GM21360 (cell line): ENCODE data around the gene RANBP10.
A peak's percentile ranks its signal among the peaks of the same experiment; 100 is the strongest.

Experiments
- ATAC-seq: cut with Tn5 transposase; IDR thresholded peaks from one replicate; pipeline ENCODE4 v1.9.1; 2021; ENCODE audit warnings: mild to moderate bottlenecking, moderate library complexity; ENCODE audit not compliant: unreplicated experiment

RANBP10 gene

GRCh38 chr16:67828651-67829050 is 22.3 kb upstream of the RANBP10 start:
- ATAC-seq, result no peak

- ATAC-seq, result no peak
Measured at GRCh38 chr16:67825906-67826305, 19.5 kb upstream of the RANBP10 start.

DNA sequence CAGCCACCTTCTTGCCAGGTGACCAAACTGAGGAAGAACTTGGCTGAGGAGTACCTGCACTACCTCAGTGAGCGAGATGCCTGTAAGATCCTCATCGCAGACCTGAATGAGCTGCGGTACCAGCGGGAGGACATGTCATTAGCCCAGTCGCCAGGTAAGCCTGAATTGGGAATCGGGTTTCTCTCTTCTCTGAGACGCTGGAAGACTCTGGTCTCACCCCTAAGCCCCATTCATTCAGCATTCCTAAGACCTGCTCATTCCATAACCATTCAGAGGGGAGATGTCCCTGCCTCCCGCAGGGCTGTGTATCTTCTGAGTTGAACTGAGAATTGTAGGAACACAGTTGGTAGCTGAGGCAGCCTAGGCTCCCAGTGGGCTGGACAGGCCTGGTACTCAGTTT is 18.8 kb upstream of the RANBP10 start:
- ATAC-seq, result no peak

GRCh38 chr16:67822511-67822910 is 16.2 kb upstream of the RANBP10 start:
- no peak for ATAC-seq

DNA sequence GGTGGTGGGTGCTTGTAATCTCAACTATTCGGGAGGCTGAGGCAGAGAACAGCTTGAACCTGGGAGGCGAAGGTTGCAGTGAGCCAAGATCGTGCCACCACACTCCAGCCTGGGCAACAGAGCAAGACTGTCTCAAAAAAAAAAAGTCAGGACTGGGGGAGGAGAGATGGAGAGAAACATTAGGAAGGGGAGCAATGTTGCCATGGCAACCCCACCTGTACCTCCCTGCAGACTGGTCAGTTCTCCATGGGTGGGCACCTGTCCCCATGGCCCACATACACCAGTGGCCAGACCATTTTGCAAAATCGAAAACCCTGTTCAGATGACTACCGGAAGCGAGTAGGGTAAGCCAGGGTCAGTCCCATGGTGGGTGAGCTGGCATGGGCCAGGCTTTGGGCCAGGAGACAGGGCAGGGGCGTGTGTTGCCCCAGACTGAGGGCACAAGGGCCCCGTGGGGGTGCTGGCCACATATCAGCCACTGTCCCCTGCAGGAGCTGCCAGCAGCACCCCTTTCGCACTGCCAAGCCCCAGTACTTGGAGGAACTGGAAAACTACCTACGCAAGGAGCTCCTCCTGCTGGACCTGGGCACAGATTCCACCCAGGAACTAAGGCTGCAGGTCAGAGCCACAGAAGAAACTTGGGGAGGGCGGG is 14.4 kb upstream of the RANBP10 start:
- no peak for ATAC-seq

DNA sequence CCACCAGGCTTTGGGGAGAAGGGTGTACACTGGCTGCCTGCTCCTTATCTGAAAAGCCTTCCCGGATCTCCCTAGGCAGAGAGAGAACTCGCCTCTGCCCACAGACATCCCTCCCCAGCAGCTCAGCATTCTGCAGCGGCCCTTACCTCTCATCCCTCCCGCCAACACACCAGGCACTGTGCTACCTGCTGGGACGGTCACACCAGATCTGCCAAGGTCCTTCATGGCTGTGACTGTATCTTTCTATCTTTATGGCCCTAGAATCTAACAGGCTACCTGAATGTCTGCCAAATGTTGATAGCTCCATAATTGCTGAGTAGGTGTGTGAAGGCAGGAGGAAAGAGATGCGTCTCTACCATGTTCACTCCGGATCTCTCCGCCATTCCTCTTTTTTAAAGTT is 8.2 kb upstream of the RANBP10 start:
- no peak for ATAC-seq

DNA sequence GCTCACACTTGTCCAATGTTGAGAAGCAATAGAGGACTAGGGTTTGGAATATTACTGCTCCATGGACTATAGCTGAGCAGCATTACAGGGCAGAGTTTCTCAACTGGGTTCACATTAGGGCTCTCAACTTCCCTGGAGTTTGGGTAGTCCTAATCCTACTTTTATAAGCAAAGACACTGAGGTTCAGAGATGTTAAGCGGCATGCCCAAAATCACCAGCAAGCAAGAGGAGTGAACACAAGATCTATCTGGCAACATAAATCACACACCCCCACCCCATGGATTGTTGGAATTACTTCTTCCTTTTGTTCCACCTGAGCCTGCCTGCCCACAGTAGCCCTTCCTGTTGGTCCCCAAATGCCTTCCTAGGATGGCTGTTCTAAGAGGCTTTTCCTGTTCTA is 5.5 kb upstream of the RANBP10 start:
- no peak for ATAC-seq

DNA sequence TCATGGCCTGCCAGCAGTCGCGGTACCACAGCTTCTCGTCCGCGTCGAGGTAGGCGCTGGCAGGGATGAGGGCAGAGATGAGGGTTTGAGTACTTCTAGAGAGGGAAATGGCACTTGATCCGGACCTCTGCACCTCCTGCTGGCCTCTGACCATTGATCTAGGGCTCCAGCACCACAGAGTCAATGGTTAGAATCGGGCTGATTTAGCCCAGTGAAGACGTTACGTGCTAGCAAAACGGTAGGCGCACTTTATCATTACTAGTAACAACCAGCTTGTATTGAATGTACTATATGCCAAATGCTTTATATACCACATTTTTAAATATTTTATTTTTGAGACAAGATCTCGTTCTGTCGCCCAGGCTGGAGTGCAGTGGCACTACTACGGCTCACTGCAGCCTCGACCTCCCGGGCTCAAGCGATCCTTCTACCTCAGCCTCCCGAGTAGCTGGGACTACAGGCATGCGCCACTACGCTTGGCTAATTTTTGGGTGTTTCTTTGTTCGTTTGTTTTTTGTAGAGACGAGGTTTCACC is 855 bp upstream of the RANBP10 start:
- no peak for ATAC-seq

DNA sequence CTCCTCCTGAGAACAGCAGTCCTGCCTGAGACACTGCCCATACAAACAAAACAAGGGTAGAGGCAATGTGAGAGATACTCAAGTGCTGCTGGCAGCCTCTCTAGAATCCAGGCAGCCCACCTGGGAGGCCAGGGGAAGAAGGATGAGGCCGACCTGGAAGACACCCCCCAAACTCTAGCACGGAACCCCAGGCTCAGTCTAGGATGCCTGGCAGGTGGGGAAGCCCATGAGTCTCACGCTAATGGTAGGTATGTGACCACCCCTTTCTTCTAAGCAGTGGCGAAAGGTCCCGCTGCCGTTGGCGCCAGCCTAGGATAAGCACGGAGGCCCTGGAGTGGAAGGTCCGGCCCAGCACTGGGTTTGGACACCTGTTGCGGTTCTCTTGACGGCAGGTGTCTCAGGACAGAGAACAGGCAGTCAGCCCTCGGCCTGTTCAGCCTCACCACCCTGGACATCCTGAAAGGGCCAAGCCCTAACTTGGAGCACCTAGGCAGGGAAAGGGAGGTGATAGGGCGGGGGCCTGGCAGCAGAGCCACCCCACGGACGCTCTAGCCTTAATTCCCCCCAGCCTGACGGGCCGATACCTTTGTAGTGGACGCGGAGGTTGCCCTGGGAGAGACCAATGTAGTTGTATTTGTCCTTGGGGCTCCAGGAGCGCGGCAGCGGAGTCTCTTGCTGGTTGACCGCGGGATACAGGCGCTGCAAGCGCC is 487 bp downstream of the RANBP10 start:
- ATAC-seq, result peak; percentile 1

DNA sequence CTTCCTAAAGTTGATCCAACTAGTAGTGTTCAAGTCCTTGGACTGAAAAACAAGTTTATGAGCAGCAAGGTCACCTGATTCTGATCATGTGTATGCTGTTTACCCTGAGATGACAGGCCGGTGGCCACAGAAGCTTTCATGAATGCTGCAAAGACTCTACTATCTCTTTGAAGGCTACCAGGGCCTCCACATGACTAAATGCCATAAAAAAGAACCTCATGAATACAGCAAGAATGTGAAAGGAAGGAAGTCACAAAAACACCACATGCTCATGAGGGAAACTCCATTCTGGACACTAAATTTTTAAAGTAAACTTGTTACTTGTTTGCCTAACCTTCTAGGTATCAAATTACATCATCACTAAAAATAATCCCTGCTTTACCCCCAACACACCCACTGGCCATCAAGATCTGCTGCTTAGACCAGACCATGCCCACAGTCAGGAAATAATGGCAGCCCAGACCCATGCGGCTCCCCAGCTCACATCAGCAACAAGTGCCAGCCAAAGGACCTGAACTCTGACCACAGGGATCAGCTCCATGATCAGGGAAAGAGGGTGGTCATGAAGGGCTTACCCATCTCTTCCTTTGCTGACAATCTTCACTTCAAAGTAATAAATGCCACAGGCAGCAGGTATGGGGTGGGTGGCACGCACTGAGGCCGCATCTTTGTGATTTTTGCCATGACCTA is 1.4 kb downstream of the RANBP10 start:
- ATAC-seq, result no peak

GRCh38 chr16:67803894-67804293 is 2.5 kb downstream of the RANBP10 start:
- no peak for ATAC-seq

DNA sequence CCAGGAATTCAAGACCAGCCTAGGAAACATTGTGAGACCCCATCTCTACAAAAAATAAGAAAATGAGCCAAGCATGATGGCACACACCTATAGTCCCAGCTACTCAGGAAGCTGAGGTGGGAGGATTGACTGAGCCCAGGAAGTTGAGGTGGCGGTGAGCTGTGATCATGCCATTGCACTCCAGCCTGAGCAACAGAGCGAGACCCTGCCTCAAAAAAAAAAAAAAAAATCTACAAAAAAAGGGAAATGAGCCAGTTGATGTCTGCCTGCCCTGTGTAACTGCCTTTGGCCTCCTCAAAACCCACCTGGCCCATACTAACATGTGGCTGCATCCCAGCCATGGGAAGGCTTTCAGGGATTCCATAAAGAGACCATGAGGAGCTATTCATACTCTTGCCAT is 4.5 kb downstream of the RANBP10 start:
- ATAC-seq, result no peak

DNA sequence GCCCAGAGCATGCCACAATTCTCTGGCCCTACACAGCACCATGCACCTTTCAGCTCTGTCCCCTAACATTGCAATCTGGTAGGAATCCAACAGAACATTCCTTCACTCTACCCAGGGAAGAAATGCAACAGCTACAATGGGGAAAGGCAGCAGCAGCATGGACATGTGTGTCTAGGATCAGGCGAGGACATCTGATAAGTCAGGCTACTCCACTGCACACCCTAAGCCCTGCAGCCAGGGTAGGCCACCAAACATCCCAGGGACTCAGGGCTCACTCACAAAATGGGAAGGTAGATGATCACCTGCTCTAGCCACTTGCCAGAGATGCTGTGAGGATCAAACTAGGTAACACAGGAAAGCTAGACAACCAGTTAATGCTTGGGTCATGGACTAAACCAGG is 5.1 kb downstream of the RANBP10 start:
- ATAC-seq, result no peak

DNA sequence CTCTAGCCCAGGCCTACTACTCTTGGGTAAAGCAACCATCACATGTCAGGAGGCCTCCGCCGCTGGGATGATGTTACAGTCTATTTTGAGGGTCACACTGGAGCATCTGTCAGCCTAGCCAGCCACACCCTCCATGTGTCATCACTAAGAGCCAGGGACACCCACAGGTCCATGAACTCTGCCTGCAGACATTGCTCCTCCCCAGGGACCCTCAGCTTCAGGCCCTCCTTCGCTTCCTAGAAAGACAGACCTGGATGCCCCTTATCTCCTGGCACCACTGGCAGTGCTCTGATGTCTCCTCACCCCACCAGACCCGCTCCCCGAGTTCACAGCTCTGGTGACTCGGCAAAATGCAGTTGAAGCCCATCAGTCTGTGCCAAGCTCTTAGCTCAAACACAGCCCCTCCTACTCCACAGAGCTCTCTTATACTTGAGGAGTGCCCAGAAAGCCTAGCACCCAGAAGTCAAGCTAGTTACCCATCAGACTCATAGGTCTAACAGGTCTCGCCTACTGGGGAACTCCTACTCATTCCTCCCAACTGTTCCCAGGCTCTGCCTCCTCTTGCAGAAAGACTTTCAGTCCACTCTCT is 5.9 kb downstream of the RANBP10 start:
- no peak for ATAC-seq

DNA sequence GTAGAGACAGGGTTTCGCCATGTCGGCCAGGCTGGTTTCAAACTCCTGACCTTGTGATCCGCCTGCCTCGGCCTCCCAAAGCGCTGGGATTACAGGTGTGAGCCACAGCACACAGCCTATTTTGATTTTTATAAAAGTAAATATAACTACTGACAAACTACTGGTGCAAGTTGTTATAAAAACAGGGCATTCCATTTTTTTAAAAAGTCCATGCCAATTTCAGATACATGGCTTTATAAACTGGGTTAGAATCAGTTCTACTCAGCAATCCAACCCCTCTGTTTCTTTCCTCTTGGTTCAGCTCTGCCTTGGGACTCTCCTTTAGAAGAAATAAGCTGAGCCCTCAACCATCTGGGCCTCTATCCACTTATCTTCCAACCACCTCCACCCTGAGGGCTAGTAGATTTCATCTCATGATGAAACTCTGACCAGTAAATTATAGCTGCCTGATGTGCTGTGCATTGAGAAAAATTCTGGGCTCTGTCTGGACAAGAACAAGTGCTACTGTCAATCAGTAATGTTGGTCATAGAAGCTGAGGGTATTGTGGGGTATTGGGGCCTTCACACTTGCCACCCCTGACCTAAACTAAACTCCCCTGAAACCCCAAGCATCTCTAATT is 10.2 kb downstream of the RANBP10 start:
- no peak for ATAC-seq

DNA sequence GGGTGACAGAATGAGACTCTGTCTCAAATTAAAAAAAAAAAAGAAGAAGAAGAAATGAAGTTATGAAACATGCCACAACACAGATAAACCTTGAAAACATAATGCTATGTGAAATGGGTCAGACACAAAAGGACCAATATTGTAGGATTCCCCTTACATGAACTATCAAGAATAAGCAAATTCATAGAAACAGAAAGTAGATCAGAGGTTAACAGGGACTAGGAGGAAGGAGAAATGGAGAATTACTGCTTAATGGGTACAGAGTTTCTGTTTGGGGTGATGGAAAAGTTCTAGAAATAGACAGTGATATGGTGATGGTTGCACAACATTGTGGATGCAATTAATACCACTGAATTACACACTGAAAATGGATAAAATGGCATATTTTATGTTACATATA is 16.3 kb downstream of the RANBP10 start:
- ATAC-seq, result no peak

GRCh38 chr16:67786491-67786890 is 19.9 kb downstream of the RANBP10 start:
- ATAC-seq, result no peak

DNA sequence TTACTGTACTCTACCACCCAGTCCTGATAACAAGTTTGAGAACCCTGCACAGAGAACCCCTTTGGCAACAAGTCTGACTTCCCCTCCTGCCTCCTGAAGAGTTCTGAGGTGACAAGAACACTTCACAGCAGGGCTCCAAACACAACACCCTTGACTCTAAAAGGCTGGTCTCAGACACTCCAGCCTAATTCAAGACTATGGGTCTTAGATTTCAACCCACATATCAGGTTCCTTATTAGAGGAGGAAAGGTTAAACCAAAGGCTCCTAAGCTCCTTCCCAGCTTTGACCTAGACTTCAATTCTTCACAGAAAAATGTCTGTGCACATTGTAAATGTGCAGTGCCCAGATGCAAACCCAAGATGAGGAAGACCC is 23.0 kb downstream of the RANBP10 start:
- no peak for ATAC-seq

DNA sequence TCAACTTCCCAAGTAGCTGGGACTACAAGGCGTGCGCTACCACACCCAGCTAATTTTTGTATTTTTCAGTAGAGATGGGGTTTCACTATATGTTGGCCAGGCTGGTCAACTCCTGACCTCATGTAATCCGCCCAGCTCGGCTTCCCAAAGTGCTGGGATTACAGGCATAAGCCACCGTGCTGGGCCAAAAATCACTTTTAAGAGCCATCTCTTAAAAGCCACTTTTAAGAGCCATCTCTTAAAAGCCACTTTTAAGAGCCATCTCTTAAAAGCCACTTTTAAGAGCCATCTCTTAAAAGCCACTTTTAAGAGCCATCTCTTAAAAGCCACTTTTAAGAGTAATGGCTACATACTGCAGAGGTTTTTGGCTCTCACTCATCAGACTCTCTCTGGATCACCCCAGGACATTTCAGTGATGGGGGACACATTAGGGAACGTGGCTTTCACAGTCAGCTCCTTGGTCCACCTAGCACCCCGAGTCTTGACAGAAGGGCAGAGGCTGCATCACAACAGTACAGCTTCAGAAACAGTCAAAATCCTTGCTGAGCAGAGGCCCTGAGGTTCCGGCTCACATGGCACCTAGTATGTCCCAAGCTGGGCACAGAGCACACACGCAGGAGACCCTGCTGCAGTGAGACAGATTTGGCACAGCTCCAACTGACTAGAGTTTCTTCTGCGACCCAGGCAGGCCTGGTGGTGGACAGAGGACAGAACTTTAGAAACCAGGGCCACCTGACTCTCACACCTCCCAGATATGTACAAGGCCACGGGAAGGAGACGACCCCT is 23.6 kb downstream of the RANBP10 start:
- ATAC-seq, result no peak

DNA sequence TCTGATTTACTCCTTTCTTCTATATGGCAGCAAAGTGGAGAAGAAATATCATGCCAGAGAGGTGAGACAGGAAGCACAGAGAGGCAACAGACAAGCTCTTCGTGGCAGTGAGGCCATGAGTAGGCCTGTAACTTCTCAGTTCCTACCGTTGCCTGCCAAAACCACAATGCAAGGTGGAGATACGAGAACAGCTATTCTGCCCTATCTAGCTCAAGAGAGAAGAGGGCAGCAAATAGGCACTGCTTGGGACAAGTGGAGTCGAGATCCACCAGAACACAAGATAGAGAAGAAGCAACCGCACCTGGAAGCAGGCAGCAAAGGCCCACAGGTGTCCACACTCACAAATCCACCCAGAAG is 24.8 kb downstream of the RANBP10 start:
- no peak for ATAC-seq
